ENCODE data around the gene COL8A1.

COL8A1 gene

DNA sequence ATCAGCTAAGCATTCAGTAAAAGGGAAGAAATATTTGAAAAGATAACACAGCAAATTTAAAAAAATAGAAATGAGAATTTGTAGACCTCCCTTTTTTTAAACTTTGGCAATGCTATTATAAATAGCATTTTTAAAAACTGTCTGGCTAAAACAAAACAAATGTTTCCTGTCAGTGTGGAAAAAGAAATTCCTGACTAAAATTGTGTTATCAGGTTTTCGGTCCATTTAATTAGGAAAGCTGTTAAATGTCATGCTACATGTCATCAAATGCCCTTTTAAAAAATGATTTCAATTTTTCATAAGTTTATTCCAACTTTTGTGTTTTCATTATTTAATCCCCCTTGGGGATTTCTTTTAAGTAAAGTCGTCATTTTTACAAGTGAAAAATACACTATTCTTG lies 29.6 kb downstream of the COL8A1 start:
- DNase-seq (ENCODE audit: low read depth), result no peak
- no peak overlapping the region for H3K4me3 ChIP-seq (ENCODE audit: low read length)
- TF ChIP-seq, protein P1, sequence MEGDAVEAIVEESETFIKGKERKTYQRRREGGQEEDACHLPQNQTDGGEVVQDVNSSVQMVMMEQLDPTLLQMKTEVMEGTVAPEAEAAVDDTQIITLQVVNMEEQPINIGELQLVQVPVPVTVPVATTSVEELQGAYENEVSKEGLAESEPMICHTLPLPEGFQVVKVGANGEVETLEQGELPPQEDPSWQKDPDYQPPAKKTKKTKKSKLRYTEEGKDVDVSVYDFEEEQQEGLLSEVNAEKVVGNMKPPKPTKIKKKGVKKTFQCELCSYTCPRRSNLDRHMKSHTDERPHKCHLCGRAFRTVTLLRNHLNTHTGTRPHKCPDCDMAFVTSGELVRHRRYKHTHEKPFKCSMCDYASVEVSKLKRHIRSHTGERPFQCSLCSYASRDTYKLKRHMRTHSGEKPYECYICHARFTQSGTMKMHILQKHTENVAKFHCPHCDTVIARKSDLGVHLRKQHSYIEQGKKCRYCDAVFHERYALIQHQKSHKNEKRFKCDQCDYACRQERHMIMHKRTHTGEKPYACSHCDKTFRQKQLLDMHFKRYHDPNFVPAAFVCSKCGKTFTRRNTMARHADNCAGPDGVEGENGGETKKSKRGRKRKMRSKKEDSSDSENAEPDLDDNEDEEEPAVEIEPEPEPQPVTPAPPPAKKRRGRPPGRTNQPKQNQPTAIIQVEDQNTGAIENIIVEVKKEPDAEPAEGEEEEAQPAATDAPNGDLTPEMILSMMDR (conservative IDR thresholded peaks at IDR 0.05; ENCODE audit: low read length), result no peak

DNA sequence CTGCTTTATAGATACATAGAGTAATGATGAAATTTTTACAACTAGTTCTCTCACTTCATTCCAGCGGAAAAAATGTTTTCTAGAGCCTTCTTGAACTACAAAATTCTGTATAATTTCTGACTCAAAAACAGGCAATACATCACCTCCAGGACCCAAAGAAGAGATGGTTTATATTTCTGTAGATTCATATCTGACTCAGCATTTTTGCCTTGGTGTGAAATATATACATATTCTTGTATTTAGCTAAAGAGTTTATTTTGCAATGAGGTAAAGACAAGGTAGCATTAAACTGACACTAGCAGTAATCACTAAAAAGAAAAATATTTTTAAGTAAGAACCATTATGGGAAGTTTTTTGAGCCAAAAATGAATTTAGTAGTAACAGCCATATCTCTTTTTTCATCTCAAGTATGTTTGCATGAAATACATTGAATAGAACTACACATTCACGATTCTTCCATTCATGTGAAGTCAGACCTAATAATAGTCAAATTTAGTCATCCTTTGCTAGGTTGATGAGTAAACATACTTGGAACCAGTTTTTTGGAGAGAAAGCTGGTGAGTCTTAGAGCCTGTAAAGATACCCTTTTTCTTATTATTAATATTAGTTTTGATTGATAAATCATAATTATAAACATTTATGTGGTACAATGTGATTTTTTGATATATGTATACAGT lies 31.6 kb downstream of the COL8A1 start:
- peak; percentile 29 for DNase-seq (ENCODE audit: low read depth)
- H3K4me3 ChIP-seq (ENCODE audit: low read length), result no peak overlapping the region
- TF ChIP-seq, protein P1 (conservative IDR thresholded peaks at IDR 0.05; ENCODE audit: low read length), result no peak

DNA sequence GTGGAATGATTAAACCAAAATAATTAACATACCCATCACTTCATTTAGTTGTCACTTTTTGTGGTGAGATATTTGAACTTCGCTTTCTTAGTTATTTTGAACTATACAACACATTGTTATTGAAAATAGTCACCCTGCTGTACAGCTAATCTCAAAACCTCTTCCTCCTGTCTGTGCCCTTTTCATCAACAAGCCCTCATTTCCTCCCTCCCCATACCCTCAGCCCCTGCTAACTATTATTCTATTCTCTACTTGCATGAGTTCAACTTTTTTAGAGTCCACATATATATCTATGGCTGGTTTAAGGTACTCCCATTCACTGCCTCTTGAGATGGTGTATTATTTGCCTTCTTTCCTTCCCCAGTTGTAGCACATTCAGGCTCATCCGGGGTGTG lies 32.2 kb downstream of the COL8A1 start:
- DNase-seq (ENCODE audit: low read depth), result no peak
- H3K4me3 ChIP-seq (ENCODE audit: low read length), result no peak overlapping the region
- TF ChIP-seq, protein P1 (conservative IDR thresholded peaks at IDR 0.05; ENCODE audit: low read length), result no peak

DNA sequence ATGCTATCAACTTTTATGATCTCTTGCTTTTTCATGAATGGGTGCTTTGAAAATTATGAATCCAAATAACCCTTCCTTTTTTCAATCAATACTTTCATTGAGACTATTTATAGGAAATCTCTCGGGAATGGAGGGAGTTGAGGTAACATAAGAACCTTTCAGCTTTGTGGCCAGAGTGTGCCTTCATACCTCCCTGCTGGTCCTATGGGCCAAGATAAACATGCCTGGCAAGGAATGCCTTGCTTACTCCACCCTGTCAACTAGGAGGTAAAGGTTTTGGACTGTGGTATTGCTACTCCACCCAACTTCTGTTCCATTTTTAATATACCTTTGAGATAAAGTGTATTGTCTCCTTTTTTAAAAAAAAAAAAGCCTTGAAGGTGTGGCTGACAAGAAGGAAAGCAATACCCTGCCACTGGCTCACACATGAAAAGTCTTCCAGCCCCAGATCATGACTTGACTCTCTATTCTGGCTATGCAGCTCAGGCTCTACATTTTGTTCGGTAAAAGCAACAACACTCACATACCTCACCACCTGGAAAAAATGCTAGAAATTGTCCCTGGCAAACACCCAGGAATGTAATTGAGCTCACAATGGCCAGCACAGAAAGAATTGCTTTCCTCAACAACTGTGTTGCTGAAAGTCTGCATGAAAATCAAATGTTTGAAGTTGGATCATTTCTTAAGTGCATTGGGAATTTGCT lies 35.8 kb downstream of the COL8A1 start:
- peak; percentile 63 for DNase-seq (ENCODE audit: low read depth)
- TF ChIP-seq, protein P1 (conservative IDR thresholded peaks at IDR 0.05; ENCODE audit: low read length), result no peak
- no peak overlapping the region for H3K4me3 ChIP-seq (ENCODE audit: low read length)

DNA sequence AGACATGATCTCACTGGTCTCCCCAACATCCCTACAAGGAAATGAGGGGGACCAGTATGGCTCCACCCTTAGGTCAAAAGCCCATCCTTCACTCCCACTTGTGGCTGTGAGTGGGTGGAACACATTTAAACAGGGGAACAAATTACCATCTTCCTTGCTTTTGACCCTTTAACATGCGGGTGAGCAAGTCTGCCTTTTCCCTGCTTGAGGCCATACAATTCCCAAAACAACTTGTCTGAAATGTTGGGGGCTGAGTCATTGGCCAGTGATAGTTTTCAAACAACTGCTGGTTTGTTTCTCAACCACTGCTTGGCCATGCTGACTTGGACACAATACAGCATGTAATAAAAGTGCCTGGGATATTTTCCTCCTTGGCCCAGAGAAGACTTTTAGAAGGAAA lies 39.6 kb downstream of the COL8A1 start:
- no peak overlapping the region for H3K4me3 ChIP-seq (ENCODE audit: low read length)
- DNase-seq (ENCODE audit: low read depth), result peak; percentile 96
- TF ChIP-seq, protein P1 (conservative IDR thresholded peaks at IDR 0.05; ENCODE audit: low read length), result no peak

DNA sequence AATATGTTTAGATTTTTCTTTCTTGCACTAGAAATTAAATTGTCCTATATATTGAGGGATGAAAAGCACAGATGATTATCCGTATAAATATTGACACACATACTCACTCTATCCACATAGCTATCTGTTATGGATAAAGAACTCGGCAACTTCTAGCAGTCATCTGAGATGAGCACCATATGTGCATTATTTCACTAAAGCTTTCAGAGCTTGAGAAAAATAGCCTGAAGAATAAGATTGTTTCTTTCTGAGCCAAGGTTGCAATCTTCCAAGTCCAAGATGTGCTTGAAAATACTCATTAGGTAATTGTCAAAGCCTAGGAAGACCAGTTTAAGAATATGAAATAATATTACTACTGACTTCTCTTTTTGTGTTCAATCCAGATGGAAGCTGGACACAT lies 40.5 kb downstream of the COL8A1 start:
- no peak overlapping the region for H3K4me3 ChIP-seq (ENCODE audit: low read length)
- peak; percentile 44 for DNase-seq (ENCODE audit: low read depth)
- TF ChIP-seq, protein P1 (conservative IDR thresholded peaks at IDR 0.05; ENCODE audit: low read length), result no peak

DNA sequence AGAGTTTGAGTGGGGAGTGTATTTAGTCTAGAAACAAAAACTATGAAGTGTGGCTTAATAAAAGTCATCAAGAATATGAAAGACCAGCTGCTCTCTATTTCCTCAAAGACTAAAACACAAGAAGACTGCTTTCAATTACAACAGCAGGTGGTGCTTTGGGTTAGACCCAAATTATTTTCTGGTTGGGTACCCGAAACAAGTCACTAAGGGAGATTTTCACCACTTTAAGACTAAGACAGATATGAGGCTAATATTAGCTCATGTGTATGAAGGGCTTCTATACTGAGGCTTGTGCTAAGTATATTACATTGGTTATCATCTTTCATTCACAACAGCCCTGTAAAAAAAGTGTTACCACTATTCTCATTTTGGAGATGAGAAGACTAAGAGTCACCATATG lies 43.1 kb downstream of the COL8A1 start:
- DNase-seq (ENCODE audit: low read depth), result no peak
- H3K4me3 ChIP-seq (ENCODE audit: low read length), result no peak overlapping the region
- TF ChIP-seq, protein P1 (conservative IDR thresholded peaks at IDR 0.05; ENCODE audit: low read length), result no peak
